Colon (tissue), 2 donors: ENCODE measurements around the gene PLXDC2.
A peak's percentile ranks its signal among the peaks of the same experiment; 100 is the strongest.

Experiments
- FAIRE-seq: peaks from 2 replicates; lab custom pipeline; 2012; peaks lifted over from hg19 to GRCh38; lab: Jason Lieb, UNC
- donor health status: control.
- donor health status: control.

The PLXDC2 gene

DNA sequence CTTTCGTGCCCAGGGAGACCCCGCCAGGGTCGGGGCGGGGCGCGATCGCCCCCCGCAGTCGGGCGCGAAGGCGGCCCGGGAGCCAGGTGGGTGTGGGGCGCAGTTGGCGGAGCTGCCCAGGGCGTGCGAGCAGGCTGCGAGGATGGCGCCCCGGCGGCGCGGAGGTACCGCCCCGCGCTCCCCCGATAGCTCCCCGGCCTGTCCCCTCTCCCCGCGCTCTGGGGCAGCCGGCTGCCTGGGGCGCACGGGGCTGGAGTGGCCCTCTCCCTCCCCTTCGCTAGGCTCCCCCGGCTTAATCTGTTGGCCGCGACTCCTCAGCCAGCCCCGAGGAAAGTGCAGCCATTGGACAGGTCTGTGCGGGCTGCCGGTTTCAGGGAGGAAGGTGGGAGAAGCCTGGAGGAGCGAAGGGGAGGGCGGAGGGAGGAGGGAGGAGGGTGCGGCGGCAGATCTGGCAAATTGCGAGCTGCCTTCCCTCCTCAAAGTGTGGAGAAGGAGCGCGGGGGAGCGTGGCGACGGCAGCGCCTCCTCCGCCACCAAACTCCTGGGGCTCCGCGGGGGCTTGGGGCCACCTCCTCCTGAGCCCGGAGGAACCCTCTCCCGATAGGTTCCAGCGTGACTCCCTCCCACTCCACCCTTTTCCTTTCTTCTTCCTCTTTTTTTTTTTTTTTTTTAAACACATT lies 361 bp upstream of the PLXDC2 start:
- no peak for FAIRE-seq

GRCh38 chr10:19817231-19817933 lies 1.1 kb downstream of the PLXDC2 start:
- FAIRE-seq, result no peak

DNA sequence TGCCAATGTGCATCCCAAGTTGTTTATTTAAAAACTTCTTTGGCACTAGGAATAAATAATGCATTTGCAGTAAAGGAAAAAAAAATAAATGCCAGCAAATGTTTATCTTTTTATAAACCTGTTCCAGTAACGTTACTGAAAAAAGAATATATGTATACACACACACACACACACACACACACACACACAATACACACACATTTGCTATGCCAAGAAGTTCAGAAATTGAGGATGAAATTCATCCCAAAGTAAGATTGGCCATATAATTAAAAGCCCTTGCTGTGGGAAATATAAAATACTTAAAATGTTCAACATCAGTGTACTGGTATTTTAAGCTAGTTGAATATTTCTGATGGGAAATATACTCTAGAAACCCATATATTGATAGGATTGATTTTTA lies 2.6 kb downstream of the PLXDC2 start:
- no peak for FAIRE-seq

GRCh38 chr10:19819419-19820033 lies 3.3 kb downstream of the PLXDC2 start:
- FAIRE-seq, result peak; percentile 96

DNA sequence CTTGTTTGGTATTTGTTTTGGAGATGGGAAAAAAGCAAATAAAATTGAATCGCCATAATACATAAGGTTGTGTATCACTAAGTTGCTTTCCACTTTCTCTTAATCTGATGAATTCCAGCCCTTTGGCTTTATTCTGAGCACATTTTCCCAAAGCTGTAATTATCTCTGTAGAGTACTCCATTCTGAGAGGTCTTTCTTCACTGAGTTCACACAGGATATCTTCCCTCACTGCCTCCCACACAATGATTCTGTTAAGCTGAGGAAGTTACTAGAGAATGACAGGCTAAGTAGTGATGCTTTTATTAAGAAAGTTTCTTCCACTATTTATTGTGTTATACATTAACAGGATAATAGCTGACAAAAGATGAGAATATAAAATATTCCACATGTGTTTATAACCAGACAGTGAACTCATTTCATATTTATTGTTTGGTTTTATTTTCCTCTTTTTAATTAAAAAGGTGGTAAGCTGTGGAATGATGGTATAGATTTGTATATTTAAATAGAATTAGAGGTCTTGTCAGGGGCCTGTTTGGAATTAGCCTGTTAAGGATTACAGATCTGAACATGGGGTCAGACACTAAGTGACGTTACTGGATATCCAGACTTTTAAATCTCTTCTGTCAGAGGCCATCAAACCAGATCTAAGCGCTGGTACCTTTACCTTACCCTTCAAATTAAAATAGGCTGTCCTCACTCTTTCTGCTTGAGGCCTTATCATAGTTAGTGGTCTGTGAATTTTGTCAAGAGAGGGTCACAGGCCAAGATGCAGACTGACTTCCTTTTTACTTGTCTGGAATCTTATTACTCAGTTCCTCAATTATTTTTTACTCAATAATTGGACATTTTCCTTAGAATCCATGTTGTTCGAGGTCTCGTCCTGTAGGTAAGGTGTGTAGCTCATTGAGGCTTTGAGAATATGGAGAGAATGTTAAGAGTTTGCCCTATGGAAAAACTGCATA lies 8.4 kb downstream of the PLXDC2 start:
- FAIRE-seq, result no peak

DNA sequence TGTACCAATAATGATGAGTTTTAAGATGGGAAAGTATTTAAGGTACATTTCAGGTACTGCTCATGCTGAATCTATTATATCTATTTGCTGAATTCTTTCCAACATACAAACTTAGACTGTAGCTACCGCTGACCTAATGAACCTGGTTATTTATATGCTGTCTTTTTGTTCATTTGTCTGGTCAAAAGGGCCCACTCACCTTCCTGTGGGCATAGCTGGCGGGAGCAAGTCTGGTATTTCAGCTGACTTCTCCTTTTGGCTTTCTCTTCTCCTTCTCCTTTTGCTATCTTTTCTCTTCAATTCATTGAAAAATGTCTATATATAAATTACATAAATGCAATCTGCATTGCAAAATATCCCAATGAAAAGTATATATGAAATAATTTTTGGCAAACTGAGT lies 9.5 kb downstream of the PLXDC2 start:
- FAIRE-seq, result no peak

DNA sequence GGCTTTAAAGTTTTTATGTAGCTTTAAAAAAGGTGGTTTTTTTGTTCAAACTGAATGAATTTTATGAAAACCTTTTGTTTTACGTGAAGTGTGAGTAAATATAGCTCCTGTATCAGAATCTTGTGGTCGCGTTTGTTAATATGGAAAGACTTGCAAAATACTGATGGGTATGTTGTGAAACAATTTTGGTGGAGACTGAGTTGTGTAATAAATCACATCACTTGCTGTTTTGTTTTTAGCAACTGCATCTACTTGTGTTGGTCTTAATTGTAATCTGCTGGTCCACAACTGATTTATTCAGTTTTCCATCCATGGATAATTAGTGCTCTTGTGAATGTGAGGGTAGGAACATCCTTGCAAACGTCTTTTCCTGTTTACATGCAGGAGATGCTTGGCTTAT lies 10.5 kb downstream of the PLXDC2 start:
- FAIRE-seq, result no peak

GRCh38 chr10:19828278-19829049 lies 12.2 kb downstream of the PLXDC2 start:
- FAIRE-seq, result no peak

- FAIRE-seq, result no peak
Measured at GRCh38 chr10:19832699-19833098, 16.5 kb downstream of the PLXDC2 start.

DNA sequence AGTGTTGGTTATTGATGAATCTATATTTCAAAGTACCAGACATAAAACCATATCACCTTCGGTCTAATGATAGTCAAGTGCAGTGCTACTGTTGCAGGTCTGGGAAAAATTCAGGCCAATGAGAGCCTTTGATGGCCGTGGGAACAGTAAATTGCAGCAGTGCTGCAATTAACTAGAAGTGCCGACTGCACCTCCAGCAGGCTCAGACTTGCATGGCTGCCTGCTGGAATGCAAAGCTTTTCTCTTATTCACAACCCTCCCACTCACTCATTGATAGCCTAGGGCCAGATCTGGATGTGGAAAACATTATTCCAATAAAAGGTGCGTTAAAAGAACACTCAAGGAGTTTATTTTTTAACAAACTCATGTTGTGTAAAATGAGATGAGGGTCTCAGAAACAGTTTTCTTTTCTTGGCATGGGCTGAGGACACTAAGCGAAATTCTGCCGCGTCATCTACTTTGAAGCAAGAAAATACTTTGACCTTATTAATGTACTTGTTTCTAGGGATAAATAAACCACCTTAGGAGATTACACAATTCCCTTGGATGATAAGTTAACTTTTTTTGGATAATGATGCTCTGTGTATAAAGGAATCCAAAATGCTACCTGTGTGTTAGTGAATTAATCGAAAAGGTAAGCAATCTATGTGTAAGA lies 17.1 kb downstream of the PLXDC2 start:
- FAIRE-seq, result no peak

GRCh38 chr10:19835952-19836351 lies 19.7 kb downstream of the PLXDC2 start:
- no peak for FAIRE-seq

DNA sequence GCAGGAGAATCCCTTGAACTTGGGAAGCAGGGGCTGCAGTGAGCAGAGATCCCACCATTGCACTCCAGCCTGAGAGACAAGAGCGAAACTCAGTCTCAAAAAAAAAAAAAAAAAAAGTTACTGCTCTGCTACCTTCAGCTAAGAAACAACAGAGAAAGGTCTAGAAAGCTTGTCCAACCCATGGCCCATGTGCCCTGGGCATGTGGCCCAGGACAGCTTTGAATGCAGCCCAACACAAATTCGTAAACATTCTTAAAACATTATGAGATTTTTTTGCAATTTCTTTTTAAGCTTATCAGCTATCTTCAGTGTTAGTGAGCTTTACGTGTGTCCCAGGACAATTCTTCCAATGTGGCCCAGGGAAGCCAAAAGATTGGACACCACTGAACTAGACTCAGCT lies 22.9 kb downstream of the PLXDC2 start:
- no peak for FAIRE-seq

DNA sequence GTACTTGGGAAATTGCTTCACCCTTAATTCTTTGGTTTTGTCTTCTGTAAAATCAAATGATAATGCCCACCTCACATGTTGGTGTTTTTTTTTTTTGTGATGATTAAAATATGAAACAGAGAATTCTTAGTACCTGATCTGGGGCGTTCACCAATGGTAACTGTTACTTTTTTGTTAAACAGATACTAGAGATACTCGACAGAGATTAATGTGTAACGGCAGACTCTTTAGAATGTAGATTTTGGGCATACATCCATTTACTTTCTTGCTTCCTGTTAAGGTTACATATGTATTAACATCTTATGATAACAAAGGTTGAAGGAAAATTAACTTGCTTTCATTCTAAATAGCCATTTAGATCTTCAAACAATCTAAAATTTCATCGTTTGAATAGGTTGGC lies 23.3 kb downstream of the PLXDC2 start:
- no peak for FAIRE-seq

DNA sequence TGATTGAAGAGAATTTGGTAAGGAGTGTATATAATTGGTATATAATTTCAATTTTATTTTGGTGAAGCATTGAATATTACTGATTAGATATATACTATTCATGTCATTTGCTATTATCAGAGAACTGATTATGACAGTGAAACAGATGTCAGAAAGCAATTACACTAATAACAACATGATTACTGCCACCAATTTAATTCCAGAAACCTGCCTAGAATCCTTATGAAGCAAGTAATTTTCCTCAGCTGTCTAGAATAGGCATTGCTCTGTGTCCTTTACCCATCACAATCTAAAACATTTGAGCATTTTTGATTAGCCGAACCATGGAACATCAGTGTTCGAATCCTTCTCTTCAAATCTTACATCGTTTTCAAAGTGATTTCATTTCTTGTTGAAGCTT lies 24.5 kb downstream of the PLXDC2 start:
- no peak for FAIRE-seq

DNA sequence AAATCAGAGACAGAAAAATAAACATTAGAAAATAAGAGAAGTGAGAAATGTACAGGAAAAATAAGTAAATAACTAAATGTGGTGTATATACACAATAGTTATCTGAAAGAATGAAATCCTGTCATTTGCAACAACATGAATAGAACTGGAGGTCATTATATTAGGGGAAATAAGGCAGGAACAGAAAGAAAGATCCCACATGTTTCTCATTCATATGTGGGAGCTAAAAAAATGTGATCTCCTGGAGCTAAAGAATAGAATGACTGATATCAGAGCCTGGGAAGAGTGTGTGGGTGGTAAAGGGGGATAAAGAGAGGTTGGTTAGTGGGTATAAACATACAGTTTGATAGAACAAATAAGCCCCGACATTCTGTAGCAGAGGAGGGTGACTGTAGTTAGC lies 27.3 kb downstream of the PLXDC2 start:
- FAIRE-seq, result no peak

- no peak for FAIRE-seq
Measured at GRCh38 chr10:19845503-19846368, 29.5 kb downstream of the PLXDC2 start.

DNA sequence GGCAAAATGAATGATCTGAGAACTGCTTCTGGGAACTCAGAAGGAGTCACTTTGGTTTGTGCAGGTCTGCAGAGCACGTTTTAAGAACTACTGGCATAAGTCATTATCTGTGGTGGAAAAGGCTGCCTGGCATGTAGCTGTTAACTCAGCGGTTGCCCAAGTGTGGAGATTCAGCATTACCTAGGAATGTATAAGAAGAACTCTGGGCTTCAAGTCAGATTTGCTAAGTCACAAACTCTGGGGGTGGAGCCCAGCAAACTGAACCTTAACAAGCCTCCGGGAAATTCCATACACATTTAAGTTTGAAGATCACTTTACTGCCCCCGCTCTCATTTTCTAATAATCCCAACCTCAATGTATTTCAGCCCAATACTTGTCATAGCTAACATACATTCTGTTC lies 31.1 kb downstream of the PLXDC2 start:
- FAIRE-seq, result no peak

- no peak for FAIRE-seq
Measured at GRCh38 chr10:19848226-19848985, 32.2 kb downstream of the PLXDC2 start.

DNA sequence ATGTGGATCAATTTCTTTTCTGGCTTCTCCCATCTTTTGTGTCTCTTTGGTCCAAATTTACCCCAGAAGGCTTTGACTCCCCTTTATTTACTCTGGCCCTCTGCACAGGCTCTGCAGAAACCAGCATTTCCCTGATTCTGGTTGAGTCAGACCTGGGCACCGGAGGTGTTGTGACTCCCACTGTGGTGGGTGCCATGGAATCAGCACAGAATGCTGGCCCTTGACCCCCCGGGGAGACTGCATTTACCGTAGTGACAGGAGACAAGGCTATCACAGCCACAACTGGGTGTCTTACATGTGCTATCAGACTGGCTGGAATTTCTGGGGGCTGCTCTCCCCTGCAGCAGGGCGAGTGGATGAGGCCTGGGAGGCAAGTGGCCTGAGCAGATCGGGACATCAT lies 37.6 kb downstream of the PLXDC2 start:
- FAIRE-seq, result no peak
